Stimulated activated CD4-positive, alpha-beta T cell treated with anti-CD3 and anti-CD28 coated beads, Interleukin-15, amount 100 ng/mL, for 24 hours (primary cell): ENCODE data around the gene ACAP2.
A peak's percentile ranks its signal among the peaks of the same experiment; 100 is the strongest.
"Not testable (repeated sequence)": the region's sequence is repeated elsewhere in the genome, so short reads cannot be mapped to it uniquely, and the experiment has no call there.

Experiments
- DNase-seq: peaks from one replicate; pipeline ENCODE4 v3.0.0-alpha.2; 2020

ACAP2 gene, protein sequence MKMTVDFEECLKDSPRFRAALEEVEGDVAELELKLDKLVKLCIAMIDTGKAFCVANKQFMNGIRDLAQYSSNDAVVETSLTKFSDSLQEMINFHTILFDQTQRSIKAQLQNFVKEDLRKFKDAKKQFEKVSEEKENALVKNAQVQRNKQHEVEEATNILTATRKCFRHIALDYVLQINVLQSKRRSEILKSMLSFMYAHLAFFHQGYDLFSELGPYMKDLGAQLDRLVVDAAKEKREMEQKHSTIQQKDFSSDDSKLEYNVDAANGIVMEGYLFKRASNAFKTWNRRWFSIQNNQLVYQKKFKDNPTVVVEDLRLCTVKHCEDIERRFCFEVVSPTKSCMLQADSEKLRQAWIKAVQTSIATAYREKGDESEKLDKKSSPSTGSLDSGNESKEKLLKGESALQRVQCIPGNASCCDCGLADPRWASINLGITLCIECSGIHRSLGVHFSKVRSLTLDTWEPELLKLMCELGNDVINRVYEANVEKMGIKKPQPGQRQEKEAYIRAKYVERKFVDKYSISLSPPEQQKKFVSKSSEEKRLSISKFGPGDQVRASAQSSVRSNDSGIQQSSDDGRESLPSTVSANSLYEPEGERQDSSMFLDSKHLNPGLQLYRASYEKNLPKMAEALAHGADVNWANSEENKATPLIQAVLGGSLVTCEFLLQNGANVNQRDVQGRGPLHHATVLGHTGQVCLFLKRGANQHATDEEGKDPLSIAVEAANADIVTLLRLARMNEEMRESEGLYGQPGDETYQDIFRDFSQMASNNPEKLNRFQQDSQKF

DNA sequence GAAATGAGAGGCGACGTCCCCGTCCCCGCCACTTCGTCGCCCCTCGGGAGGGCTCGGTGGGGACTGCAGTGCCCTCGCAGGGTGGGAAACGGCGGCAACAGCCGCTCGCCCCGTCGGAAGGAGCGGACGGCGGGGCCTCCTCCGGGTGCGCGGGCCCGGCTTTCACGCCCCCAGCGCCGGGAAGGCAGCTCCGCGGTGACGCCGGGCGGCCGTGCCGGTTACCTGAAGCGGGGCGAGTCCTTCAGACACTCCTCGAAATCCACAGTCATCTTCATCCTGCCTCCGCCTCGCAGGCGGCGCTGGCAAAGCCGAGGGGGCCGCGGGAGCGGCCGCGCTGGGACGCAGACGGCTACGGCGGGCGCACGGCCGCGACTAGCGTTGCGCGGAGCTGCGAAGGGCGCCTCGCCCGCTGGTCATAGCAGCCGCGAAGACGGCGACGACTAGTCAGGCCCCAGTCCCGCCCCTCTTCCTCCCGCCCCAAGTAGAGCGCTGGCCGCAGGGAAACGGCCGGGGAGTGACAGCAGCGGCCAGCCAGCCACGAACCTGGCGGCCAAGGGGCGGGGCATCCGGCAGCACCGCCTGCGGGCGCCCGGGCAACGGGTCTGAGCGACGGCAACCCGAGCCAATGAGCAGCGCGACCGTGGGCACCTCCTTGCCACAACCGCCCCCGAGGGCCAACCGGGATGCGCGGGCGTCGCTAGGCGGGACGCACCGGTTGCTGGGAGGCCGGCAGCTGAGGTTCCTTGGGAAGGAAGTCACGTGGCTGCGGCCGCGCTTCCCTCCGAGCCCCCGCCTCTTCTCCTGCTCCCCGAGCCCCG lies at the start of gene ACAP2:
Gene ACAP2 (minus strand): TSS at position 448 of the 818 bp plus-strand sequence. CDS start 173 bp downstream, at position 275.
- DNase-seq = peak; percentile 99

GRCh38 chr3:195475614-195476013 lies 32.8 kb upstream of the ACAP2 start:
- DNase-seq = no peak

DNA sequence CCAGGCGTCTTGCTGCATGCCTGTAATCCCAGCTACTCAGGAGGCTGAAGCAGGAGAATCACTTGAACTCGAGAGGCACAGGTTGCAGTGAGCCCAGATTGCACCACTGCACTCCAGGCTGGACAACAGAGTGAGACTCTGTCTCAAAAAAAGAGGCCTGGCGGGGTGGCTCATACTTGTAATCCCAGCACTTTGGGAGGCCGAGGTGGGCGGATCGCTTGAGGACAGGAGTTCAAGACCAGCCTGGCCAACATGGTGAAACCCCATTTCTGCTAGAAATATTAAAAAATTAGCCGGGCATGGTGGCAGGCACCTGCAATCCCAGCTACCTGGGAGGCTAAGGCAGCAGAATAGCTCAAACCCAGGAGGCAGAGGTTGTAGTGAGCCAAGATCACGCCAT lies 32.3 kb upstream of the ACAP2 start:
- not testable (repeated sequence) for DNase-seq

DNA sequence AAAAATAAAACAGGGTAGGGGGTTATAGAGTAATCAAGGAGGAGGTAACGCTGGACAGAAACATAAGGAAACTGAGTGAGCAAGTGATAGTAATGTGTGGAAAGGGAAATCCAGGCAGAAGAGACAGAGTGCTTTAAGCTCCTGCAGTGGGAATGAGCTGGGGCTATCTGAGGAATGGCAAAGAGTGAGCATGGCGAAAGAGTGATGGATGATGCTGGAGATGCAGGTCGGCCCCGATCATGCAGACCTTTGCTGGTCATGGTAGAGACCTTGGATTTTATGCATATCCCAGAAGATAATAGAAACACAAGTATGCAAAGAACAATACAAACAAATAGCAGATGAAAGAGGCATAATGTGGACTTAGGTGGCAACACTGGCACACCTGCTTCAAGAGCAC lies 26.0 kb upstream of the ACAP2 start:
- no peak for DNase-seq

GRCh38 chr3:195468391-195468776 lies 25.6 kb upstream of the ACAP2 start:
- DNase-seq = no peak

GRCh38 chr3:195467641-195468390 lies 25.0 kb upstream of the ACAP2 start:
- DNase-seq = no peak

DNA sequence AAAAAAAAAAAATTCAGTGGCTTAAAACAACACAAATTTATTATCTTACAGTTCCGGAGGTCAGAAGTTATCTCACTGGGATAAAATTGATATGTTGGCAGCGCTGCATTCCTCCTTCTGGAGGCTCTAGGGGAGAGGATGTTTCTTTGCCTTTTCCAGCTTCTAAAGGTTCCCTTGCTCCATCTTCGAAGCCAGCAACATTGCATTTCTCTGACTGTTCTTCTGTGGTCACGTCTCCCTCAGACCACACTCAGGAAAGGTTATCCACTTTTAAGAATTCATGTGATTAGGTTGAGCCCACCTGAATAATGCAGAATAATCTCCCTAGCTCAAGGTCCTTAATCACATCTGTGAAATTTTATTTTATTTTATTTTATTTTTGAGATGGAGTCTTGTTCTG lies 23.4 kb upstream of the ACAP2 start:
- DNase-seq = no peak

- not testable (repeated sequence) for DNase-seq
Observed at GRCh38 chr3:195462922-195463321, 20.1 kb upstream of the ACAP2 start.

GRCh38 chr3:195462308-195462610 lies 19.4 kb upstream of the ACAP2 start:
- no peak for DNase-seq

DNA sequence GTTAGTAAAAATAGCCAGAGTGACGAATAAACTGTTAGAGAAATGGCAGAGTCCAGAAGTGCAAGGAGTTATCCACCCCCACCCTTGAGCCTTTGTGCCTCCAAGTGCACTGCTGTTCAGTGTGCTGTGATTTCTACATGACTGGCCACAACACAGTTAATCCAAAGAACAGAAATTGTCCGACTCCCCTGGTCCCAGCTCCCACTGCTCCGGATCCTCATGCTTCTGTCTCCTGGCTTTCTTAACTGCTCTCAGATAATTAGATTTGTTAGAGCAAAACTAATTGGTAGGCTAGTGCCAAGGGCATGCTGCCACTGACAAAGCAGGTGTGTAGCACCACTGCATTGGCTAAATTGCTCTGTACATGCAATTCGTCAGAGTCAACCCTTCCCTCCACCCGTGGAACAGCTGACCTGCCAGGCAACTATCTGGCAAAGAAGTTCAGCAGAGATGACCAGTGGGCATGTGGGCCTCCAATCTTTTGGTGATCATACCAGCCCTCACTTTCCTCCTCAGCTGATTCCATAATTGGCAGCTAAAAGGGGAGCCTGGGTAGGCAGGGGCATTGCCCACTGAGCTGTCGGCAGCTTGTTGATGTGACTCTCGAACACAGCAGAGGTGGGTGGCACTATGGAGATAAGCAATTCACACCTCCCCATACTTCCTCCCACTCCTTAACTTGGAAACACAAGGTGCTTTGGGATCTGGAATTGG lies 18.9 kb upstream of the ACAP2 start:
- no peak for DNase-seq

- DNase-seq = no peak
Observed at GRCh38 chr3:195460091-195460713, 17.4 kb upstream of the ACAP2 start.

- DNase-seq = no peak
Observed at GRCh38 chr3:195458316-195458717, 15.5 kb upstream of the ACAP2 start.

DNA sequence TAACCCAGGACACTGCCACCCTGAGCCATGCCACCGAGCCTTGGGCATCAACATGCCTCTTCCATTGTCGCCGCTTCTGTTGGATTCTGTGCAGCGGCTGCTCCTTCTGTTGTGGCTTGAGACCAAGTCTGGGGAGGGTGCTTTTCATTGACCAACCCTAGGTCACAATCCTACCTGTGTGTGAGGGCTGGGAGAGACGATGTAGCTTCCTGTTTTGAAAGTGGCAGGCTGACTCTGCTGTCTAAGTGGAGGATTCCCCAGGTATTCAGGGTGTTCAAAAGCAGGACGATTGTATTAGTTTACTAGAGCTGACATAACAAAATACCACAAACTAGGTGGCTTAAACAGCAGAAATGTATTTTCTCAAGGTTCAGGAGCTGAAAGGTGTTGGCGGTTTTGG lies 13.0 kb upstream of the ACAP2 start:
- no peak for DNase-seq

- no peak for DNase-seq
Observed at GRCh38 chr3:195453236-195453635, 10.4 kb upstream of the ACAP2 start.

- DNase-seq = no peak
Observed at GRCh38 chr3:195451373-195452015, 8.7 kb upstream of the ACAP2 start.

DNA sequence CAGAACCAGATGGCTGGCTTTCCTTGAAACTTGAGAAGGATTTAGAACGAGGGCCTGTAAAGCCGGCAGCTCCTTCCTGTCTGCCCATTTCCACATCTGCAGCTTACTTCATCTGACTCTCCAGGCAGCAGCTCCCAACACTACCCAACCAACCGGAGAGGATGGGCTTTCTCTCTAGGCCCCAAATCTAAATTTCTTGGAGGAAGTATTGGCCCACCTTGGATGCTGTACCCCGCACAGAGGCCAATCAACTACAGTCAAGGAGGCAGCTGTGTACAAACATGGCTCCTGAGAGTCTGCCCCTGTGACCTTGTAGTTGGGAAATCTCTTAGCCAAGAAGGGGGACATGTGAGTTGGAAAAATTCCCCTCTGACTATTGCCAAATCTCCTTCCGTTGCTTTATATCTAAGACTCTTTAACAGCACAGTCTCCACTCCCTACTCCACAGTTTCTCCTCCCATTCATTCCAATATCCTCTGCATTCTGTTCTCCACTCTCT lies 8.0 kb upstream of the ACAP2 start:
- no peak for DNase-seq

DNA sequence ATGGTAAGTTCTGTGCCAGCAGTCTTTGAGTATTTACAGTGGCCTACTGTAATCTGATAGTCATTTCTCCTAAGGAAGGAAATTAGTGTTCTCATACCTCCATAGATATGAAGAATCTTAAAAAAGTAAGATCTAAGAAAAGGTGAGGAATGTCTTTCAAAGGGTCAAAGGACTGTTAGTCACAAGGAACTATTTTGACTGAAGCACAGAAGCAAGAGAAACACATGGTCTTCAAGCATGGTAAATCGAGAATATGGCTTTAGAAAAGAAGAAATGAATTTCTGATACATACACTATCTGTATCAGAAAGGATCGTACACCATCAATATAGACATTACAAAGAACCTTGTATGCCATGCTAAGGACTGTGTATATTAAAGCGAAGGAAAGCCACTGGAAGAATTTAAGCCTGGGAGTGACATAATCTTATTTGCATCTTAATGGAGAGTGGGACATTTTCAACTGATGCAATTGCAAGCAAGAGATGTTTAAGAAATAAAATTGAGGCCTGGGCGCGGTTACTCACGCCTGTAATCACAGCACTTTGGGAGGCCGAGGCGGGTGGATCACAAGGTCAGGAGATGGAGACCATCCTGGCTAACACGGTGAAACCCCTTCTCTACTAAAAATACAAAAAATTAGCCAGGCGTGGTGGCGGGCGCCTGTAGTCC lies 5.5 kb upstream of the ACAP2 start:
- DNase-seq = no peak

- no peak for DNase-seq
Observed at GRCh38 chr3:195447201-195447600, 4.4 kb upstream of the ACAP2 start.

GRCh38 chr3:195446359-195446758 lies 3.5 kb upstream of the ACAP2 start:
- no peak for DNase-seq

- DNase-seq = no peak
Observed at GRCh38 chr3:195445885-195446284, 3.1 kb upstream of the ACAP2 start.
